ENCODE data around the gene BRD7.

Gene BRD7

DNA sequence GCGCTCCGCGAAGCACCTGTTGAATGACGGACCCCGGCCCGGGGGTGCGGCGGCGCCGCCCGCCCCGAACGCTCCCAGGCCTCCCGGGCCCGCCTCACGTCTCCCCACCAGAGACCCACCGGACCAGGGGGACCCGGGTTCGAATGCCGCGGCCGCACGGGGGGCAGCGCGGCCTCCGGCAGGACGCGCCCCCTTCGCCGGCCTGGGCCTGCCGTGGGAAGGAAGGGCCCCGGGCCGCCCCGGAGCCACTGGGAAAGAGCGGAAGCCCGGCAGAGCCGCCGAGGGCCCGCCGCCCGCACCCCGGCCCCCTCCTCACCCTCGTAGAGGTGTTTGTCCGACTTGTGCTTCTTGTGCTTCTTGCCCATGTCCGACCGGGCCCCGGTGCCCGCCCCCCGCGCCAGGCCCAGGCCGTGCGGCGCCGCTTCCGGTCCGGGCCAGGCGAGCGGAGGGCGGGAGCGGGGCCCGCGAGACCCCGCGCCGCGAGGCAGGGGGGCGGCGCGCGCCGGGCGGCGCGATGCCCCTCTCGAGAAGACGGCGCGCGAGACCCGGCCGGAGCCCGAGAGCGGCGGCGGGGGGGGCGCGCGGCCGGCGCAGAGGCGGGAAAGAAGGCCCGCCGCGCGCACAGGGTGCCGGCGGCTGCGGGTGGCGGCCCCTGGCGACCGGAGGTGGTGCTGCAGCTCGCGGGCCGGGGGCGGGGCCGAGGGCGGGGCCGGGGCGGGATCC is at the start of gene BRD7:
Gene BRD7 (minus strand): TSS at position 579 of the 723 bp plus-strand sequence. CDS start 214 bp downstream, at position 365.
- DNase-seq, result no peak

DNA sequence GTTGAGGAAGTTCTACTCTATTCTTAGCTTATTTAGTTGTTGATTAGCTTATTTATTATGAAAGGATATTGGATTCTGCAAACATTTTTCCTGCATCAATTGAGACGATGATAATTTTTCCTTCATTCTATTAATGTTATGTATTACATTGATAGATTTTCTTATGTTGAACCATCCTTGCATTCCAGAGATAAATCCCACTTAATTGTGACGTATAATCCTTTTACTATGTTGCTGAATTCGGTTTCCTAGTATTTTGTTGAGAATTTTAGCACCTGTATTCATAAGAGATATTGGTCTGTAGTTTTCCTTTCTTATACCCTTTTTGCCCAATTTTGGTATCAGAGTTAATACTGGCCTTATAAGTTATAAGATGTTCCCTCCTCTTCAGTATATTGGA is 47.6 kb upstream of the BRD7 start:
- no peak for DNase-seq

- DNase-seq, result no peak
Observed at GRCh38 chr16:50414152-50414551, 45.4 kb upstream of the BRD7 start.

DNA sequence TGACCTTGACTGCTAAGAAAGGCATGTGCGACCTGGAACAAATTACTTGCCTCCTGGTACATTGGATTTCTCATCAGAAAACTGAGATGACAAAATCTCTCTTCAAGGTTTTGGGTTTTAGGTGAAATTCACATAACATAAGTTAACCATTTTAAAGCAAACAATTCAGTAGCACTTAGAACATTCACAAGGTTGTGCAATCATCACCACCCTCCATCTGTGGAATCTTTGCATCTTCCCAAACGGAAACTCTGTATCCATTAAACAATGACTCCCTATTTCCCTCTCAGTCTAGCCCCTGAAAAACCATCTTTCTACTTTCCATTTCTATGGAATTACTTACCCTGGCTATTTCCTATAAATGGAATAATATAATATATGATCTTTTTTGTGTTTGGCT is 42.2 kb upstream of the BRD7 start:
- DNase-seq, result no peak

DNA sequence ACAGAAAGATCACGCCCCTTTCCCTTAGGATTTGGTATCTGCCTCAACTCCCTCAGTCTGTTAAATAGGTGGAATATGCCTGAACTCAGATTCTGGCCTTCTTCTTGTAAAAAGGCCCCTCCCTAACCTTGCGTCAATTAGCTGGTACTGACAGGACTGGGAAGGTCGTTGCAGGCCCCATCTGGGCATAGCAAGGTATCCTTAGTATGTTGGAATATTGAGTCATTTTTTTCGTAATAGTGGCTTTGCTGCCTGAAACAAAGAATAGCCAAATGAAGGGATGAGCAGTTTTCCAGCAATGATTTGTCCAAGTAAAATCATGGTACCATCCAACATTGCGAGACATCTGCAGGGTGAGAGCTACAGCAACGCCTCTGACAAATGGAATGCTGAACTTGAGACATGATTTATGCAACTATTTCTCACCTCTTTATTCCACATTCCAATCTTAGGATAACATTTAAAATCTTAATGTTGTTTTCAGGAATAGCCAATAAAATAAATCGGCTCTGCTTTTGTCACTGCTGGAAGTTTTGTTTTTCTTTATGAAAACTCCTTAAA is 39.3 kb upstream of the BRD7 start:
- DNase-seq, result no peak

DNA sequence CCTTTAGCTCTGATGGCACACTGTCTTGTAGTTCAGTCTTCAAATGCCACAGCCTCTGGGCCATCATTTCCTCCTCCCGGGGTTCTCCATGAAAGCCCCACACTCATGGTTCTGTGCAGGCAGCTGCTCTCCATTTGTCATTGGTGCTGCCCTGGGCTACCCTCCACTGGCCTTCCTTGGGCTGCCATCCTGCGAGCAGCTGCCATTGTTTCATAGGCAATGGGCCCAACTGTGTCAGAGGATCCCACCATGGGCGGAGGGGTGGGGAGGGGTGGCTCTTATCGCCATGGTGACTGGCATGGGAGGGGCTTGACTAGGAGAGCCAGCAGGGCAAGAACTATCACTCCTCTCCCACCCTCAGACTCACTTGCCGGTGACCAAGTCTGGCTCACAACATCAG is 38.6 kb upstream of the BRD7 start:
- no peak for DNase-seq

GRCh38 chr16:50403491-50403890 is 34.7 kb upstream of the BRD7 start:
- DNase-seq, result no peak

- no peak for DNase-seq
Observed at GRCh38 chr16:50402298-50402895, 33.6 kb upstream of the BRD7 start.

DNA sequence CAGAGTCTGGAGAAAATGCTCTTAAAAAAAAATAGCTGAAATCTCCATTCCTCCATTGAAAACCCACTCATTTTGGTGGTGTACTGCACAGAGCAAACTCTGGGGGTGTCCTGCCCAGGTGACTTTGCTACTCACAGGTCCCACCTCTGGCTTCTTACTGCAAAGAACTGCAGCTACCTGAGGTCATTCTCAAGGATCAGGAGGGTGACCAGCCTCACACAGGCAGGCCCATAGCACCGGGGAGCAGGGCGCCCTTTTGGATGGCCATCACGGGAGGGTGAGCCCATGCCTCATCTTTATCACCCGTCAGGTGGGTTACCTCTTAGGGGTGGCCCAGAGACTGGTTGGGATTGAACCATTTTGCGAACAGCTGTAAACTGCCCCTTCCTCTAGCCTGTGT is 32.6 kb upstream of the BRD7 start:
- DNase-seq, result no peak

DNA sequence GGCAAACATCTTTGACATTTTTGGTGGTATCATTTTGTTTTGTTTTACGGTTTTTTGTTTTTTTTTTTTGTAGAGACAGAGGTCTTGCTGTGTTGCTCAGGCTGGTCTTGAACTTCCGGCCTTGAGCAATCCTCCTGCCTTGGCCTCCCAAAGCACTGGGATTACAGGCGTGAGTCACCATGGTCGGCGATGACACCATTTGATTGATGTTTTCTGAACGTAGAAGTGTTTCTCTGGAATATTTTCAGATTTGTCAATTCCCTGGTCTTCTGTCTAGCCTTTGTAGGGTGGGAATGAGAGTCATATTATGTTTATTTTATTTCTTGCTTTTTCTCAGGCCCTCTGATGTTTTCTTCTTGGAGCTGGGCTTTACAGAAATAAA is 32.2 kb upstream of the BRD7 start:
- no peak for DNase-seq

- DNase-seq, result no peak
Observed at GRCh38 chr16:50400312-50400966, 31.7 kb upstream of the BRD7 start.

DNA sequence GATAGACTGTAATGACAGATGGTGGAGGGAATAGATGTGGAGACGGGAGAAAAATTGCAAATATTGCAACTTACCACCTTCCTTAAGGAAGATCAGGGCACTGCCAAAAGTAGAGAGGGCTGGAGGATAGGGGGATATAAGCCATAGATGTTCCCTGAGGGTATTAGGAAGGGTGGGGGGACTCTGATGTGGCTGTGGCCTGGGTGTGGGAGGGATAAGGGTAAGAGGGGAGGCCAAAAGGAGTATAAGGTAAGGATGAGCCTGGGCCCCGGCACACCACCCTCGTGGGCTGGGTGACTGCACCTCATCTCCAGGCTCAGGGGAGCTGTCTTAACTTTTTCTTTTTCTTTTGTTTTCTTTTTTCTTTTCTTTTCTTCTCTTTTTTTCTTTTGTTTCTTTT is 30.6 kb upstream of the BRD7 start:
- DNase-seq, result no peak

DNA sequence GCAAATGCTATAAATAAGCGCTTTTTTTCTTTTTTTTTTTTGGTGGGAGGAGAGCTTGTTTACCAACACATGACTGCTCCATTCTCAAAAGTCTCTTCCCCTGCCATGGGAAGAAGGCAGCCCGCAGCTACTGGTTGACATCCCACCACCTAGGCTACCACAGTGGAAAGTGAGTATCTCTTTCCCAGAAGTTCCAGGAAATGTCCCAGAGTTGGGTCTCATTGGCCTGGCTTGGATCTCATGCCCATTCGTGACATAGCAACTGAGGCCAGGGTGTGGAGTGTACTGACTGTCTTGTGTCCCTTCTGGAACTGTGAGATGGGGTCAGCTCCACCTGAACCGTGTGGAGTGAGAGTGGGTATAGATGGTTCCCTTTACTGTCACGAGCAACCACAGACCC is 29.5 kb upstream of the BRD7 start:
- no peak for DNase-seq

DNA sequence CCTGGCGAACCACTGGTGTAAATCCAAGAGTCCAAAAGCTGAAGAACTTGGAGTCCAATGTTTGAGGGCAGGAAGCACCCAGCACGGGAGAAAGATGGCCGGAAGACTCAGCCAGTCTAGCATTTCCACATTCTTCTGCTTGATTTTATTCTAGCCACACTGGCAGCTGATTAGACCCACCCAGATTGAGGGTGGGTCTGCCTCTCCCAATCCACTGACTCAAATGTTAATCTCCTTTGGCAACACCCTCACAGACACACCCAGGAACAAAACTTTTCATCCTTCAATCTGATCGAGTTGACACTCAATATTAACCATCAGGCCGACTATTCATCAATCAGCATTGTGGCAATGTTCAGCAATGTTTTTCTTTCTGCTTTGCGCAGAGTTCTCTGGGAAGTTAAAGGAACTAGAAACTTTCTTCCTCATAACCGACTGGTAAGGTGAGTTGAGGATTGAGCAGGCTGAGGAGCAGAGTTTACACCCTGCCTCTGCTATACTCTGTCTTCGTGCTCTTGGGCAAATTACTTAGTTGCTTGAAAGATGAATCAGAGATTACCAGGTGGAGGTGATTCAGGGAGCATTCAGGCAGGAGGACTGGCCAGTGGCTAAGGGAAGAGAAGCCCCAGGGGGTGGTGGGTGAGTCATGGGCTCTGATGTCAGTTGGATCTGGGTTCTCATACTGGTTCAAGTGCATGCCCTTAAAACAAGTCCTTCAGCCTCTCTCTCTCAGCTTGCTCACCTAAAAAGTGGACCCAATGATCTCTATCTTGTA is 28.2 kb upstream of the BRD7 start:
- DNase-seq, result no peak

- no peak for DNase-seq
Observed at GRCh38 chr16:50395763-50396710, 27.2 kb upstream of the BRD7 start.

DNA sequence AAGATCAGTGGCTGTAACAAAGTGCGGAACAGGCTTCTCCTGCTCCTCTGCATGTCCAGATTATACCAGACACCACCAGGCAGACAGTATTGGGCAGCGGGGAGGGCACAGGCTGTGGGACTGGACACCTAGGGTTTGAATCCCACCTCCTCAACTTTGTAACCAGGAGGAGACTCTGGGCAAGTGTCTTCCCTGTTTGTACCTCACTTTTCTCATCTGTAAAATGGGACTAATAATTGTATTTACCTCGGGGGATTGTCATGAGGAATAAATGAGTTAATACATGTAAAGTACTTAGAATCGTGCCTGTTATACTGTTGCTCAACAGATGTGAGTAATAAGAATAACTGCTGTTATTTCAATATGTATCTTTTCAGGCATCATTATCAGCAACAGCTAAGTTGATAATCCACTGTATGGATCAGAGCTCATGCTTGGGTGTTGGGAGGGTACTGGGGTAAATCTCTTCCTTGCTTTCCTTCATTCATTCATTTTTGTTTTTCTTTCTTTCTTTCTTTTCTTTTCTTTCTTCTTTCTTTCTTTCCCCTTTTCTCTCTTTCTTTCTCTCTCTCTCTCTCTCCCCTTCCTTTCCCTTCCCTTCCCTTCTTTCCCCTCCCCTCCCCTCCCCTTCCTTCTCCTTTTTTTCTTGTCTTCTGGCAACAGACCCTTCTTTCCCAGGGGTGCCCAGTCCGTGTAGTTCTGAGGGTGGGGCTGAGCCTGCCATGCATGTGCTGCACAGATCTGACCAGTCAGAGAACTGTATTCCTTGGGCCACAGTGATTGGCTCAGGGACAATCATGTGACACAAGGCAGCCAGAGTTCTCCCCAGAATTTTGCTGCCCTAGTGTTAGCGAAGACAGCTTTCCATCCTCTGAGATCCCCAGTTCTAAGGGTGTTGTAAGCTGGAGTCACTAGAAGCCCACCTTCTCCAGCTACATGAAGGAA is 25.3 kb upstream of the BRD7 start:
- no peak for DNase-seq

GRCh38 chr16:50393416-50393815 is 24.6 kb upstream of the BRD7 start:
- no peak for DNase-seq

DNA sequence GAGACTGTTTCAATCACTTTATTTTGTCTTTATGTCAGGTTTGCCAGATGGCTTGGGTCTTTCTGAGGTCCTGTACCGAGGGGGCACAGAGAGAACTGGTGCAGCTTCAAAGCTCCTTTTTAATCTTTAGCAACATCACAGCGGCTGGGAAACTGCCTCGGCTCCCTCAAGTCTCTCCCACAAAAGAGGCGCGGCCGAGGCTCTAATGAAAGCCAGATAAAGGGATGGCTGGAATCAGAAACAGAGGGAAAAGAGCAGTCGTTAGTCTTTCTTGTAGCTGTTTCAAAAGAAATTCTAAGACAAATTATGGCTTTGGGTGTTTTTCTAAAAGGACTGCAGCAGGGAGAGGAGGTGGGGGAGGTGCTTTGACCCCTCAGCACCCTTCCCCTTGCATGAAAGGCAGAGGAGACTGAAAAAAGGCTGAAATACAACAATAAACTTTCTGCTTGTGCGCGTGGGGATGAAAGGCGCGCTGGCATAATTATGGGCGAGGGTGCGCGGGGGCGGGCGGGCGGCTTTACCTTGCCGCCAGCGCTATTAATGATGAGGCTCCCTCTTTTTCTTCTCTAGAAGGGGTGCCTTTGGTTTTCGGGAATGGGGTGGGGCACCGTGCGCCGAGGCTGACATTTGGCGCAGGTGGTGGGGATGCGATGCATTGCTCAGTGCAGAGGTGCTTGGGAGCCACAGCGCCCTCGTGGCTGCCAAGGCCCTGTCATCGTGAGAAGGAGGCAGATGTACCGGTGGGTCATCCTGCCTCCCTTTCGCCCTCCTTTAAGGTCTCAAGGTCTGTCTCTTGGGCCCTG is 22.3 kb upstream of the BRD7 start:
- no peak for DNase-seq

GRCh38 chr16:50390371-50390771 is 21.6 kb upstream of the BRD7 start:
- DNase-seq, result no peak

DNA sequence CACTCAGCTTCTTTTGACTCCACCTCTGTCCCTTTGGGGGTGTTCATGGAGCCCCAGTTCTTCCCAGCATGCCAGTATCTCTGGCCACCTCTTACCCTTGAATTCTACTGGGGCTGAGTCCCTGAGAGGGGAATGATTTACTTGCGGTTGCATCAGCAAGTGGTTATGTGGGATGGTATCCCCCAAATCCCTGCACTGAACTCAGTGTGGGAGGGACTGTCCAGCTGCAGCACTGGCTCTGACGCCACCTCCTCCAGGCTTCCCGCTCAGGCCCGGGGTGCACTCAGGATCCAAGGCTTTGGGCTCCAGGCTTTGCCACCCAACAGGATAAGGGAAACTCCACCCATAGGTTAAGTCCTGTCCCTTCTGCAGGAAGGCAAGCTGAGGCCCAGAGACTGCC is 21.1 kb upstream of the BRD7 start:
- no peak for DNase-seq

Measured in NCI-H187 (cell line).